Transverse colon (tissue), 4 donors: ENCODE data around the gene SOAT1. TPM values are rescaled to one million over a fixed set of nuclear protein-coding genes. Genes with fewer than 3 reads are reported as not detected.

Source experiments
- DNase-seq: peaks from one replicate; pipeline ENCODE4 v3.0.0-alpha.2; 2019
- H3K27ac ChIP-seq, 4 donors: fragments of 200-600 bp; sonication (generic); 2 replicates each; pipeline ENCODE4 v1.5.1; 2016 to 2018; ENCODE audit warnings: inconsistent platforms in 4 of 4
- H3K27me3 ChIP-seq: fragments of 200-600 bp; sonication (generic); 2 replicates; pipeline ENCODE4 v1.5.1; 2017; ENCODE audit warnings: inconsistent platforms
- H3K36me3 ChIP-seq, 4 donors: fragments of 200-600 bp; sonication (generic); 2 replicates each; pipeline ENCODE4 v1.5.1; 2017 to 2019; ENCODE audit warnings: inconsistent platforms in 4 of 4
- H3K4me1 ChIP-seq, 4 donors: fragments of 200-600 bp; sonication (generic); 2 replicates each; pipeline ENCODE4 v1.5.1; 2017 to 2020; ENCODE audit warnings: inconsistent platforms in 4 of 4
- H3K4me3 ChIP-seq, 4 donors: fragments of 200-600 bp; sonication (generic); 1 replicate in 1 of 4; 2 replicates in 3 of 4; pipeline versions ENCODE4 v1.5.1 to v1.6.1; 2017 to 2019; ENCODE audit warnings: inconsistent platforms in 4 of 4
- H3K9me3 ChIP-seq, 2 donors: fragments of 200-600 bp; sonication (generic); 2 replicates each; pipeline ENCODE4 v1.5.1; 2017 to 2019; ENCODE audit warnings: inconsistent platforms in 2 of 2
- EP300 ChIP-seq: sonication (generic); formaldehyde crosslinking; IDR thresholded peaks from one replicate; pipeline ENCODE4 v1.6.1; 2017; ENCODE audit warnings: antibody characterized with exemption, low read depth
- POLR2A ChIP-seq: fragments of 450-650 bp; IDR thresholded peaks from one replicate; pipeline ENCODE4 v1.6.1; 2016; ENCODE audit warnings: antibody characterized with exemption, mild to moderate bottlenecking, moderate library complexity
- POLR2AphosphoS5 ChIP-seq, 3 donors: sonication (generic); formaldehyde crosslinking; IDR thresholded peaks; one replicate each; pipeline ENCODE4 v1.6.1; 2016; ENCODE audit warnings: antibody characterized with exemption in 3 of 3
- WGBS, 2 donors: methylation state at CpG; one replicate each; pipeline ENCODE4 v1.1.5; 2018; ENCODE audit warnings: low coverage in 1 of 2; 5-methylcytosine and 5-hydroxymethylcytosine counted together
- in situ Hi-C, 4 donors: fragments of 200-750 bp; cut with MboI; loops; one replicate each; pipeline versions ENCODE4 v1.15.0 to v1.15.1; 2017; ENCODE audit warnings: low sequenced_read_pairs in 3 of 4, low pct_ligation_motif_present in 1 of 4, low pct_unique_long_range_greater_than_20kb in 1 of 4
- intact Hi-C: fragments of 100-400 bp; cut with DNase I; formaldehyde crosslinking; loops from one replicate; pipeline ENCODE4 v1.15.1; 2023; ENCODE audit warnings: low total_unique reads
- total RNA-seq, 4 donors: library from RNA; depleted of rRNA; stranded (reverse); fragments of >200 nt; gene quantifications; one replicate each; pipeline ENCODE4 v1.1.0, GENCODE V29; 2016
- TF ChIP-seq, protein P1 (sequence below), 5 experiments: fragments of 200-600 bp in 3 of 5; fragments of 450-650 bp in 2 of 5; sonication (generic) in 3 of 5; IDR thresholded peaks; 1 replicate in 2 of 5; 2 replicates in 3 of 5; pipeline ENCODE4 v1.5.1; 2016 to 2017; ENCODE audit warnings: antibody characterized with exemption in 5 of 5, inconsistent platforms in 3 of 5, mild to moderate bottlenecking in 2 of 5, moderate library complexity in 1 of 5

The SOAT1 gene
- total RNA-seq, 4 donors from 2014 or later = 4.0 to 13.9 (median 10.3) TPM

DNA sequence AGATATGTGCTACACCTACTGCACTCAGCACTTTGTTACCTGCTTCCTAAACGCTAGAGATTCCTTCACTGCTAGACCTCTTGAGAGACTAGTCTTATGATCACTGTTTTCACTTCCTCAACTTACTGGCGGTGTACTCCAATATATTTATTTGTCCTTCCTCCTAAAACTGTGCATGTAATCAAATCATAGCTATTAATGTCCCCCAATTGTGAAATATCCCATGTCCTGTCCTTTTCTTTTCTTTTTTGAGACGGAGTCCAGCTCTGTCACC is 3.4 kb downstream of the SOAT1 start:
- no peaks in the 10 kb centered on the region for H3K9me3 ChIP-seq
- no peaks in the 10 kb centered on the region for H3K27me3 ChIP-seq
- H3K4me3 ChIP-seq = no peak overlapping the region
- peaks cover 8 to 49% (median 21%) of the 10 kb centered on the region in 4 donors for H3K4me1 ChIP-seq
- in situ Hi-C loops (no loop called here), intact Hi-C loops (no loop called here)
- TF ChIP-seq, protein P1, sequence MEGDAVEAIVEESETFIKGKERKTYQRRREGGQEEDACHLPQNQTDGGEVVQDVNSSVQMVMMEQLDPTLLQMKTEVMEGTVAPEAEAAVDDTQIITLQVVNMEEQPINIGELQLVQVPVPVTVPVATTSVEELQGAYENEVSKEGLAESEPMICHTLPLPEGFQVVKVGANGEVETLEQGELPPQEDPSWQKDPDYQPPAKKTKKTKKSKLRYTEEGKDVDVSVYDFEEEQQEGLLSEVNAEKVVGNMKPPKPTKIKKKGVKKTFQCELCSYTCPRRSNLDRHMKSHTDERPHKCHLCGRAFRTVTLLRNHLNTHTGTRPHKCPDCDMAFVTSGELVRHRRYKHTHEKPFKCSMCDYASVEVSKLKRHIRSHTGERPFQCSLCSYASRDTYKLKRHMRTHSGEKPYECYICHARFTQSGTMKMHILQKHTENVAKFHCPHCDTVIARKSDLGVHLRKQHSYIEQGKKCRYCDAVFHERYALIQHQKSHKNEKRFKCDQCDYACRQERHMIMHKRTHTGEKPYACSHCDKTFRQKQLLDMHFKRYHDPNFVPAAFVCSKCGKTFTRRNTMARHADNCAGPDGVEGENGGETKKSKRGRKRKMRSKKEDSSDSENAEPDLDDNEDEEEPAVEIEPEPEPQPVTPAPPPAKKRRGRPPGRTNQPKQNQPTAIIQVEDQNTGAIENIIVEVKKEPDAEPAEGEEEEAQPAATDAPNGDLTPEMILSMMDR (IDR thresholded peaks at IDR 0.05) = no peak
- TF ChIP-seq EP300 (no peak), POLR2A (no peak), POLR2AphosphoS5 (IDR thresholded peaks at IDR 0.05) (no peak)
- DNase-seq = no peak
- no peak overlapping the region for H3K27ac ChIP-seq
- no peaks in the 10 kb centered on the region for H3K36me3 ChIP-seq
- WGBS, 2 donors = 82 to 83% methylated on average over 1 to 3 of the region's 3 CpGs

DNA sequence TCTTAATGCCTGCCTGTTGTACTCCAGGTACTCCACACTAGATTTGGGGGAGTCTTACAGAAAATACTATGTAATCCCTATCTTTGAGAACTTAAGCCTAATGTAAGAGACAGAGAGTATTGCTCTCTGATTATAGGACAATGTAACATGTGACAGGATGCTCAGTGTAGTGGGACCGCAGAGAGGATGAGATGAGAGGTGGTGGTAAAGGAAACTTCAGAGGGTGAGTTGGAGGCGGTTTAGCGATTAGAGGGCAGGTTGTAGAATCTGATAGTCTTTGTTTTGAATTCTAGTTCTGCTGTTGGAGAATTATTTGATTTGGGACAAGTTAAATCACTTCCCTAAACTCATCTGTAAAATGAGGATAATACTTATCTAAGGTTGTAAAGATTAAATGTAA is 5.4 kb downstream of the SOAT1 start:
- Histone ChIP-seq H3K27ac (no peak overlapping the region), H3K4me3 (no peak overlapping the region), H3K4me1 (peaks cover 8 to 36% (median 13%) of the 10 kb centered on the region in 4 donors), H3K9me3 (no peaks in the 10 kb centered on the region), H3K36me3 (peaks cover 0 to 4% (median 0%) of the 10 kb centered on the region in 4 donors), H3K27me3 (no peaks in the 10 kb centered on the region)
- intact Hi-C loops = no loop called here
- TF ChIP-seq, protein P1 (IDR thresholded peaks at IDR 0.05) = no peak
- TF ChIP-seq POLR2A (no peak), POLR2AphosphoS5 (IDR thresholded peaks at IDR 0.05) (no peak)
- WGBS, 2 donors = 76% methylated on average over 3 of the region's 3 CpGs
- in situ Hi-C loops = no loop called here
- no peak for DNase-seq

DNA sequence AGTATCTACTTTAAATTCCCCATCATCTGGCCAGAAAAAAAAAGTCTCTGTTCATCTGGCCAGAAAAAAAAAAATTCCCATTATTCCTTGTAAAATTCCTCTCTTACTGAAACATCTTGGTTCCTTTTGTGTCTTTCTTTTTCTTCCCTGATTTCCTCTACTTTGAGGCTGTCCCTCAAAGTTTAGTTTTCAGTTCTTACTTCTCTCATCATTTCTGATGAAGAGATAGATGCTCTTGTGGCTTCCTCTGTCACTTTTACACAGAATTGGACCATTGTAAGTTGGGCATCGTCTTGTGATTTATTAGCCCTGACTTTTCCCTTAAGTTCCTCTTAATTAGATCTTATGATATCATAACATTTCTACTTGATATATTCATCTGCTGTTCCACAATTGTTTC is 6.5 kb downstream of the SOAT1 start:
- Histone ChIP-seq H3K4me3 (no peak overlapping the region), H3K27ac (no peak overlapping the region), H3K36me3 (peaks cover 0 to 12% (median 0%) of the 10 kb centered on the region in 4 donors), H3K9me3 (no peaks in the 10 kb centered on the region), H3K27me3 (no peaks in the 10 kb centered on the region), H3K4me1 (peaks cover under 1 to 29% (median 4%) of the 10 kb centered on the region in 4 donors)
- no peak for TF ChIP-seq EP300
- TF ChIP-seq POLR2AphosphoS5 (IDR thresholded peaks at IDR 0.05) = no peak
- intact Hi-C loops = no loop called here
- in situ Hi-C loops = no loop called here
- no peak for DNase-seq
- WGBS, 2 donors = 71% methylated on average over 1 of the region's 1 CpG

DNA sequence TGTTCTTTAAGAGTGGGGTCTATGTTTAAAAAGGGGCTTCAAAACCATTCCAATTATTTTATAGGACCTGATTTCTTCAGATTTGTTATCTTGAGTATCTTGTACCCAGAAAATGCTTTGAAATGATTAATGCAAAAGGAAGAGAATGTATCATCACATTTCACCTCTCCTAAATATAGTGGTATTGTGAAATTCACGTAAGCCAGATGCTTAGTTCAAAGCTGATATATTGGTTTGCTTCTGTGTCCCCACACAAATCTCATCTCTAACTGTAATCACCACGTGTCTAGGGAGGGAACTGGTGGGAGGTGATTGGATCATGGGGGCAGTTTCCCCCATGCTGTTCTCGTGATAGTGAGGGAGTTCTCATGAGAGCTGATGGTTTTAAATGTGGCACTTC is 8.5 kb downstream of the SOAT1 start:
- intact Hi-C loops = no loop called here
- in situ Hi-C loops = no loop called here
- 89 to 90% methylated on average over 2 to 3 of the region's 3 CpGs for WGBS, 2 donors
- TF ChIP-seq, protein P1 (IDR thresholded peaks at IDR 0.05) = no peak
- no peak for TF ChIP-seq POLR2AphosphoS5 (IDR thresholded peaks at IDR 0.05)
- no peak for TF ChIP-seq EP300
- TF ChIP-seq POLR2A = no peak
- Histone ChIP-seq H3K27ac (no peak overlapping the region), H3K27me3 (no peaks in the 10 kb centered on the region), H3K4me3 (no peak overlapping the region), H3K4me1 (peaks cover 0 to 17% (median 0%) of the 10 kb centered on the region in 4 donors), H3K36me3 (peaks cover 0 to 20% (median 0%) of the 10 kb centered on the region in 4 donors), H3K9me3 (no peaks in the 10 kb centered on the region)
- no peak for DNase-seq

DNA sequence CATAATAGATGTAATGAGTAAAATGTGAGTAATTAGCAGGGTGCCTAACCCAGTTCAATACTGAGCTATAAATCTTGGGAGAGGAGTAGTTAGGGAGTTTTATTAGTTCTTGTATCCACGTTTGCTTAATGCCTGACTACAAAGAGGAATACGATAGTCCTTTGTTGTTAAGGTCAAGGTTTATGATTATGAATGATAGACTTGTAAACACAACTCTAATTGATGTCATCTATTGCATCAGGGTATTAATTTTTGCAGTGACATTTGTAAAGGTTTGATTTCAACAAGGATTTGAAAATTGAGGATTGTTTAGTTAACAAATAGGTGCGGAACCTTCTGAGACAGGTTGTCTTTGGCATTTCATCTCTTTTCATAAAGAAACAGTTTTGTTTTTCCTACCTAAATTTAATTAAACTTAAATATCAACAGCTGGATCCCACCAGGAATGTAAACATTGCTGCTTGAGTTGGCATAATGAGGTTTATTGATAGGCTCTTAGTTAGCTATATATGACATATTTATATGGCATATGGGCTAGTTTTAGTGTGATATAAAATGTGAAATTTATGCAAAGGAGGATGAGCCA is 9.7 kb downstream of the SOAT1 start:
- TF ChIP-seq POLR2A (no peak), EP300 (no peak)
- no peak overlapping the region for H3K27ac ChIP-seq
- H3K4me1 ChIP-seq = peaks cover 0 to 14% (median 0%) of the 10 kb centered on the region in 4 donors
- no peak for DNase-seq
- WGBS, 2 donors = 53 to 65% methylated on average over 3 of the region's 3 CpGs
- H3K9me3 ChIP-seq = no peaks in the 10 kb centered on the region
- H3K36me3 ChIP-seq = peaks cover 0 to 20% (median 0%) of the 10 kb centered on the region in 4 donors
- no peaks in the 10 kb centered on the region for H3K27me3 ChIP-seq
- in situ Hi-C loops = no loop called here
- no peak overlapping the region for H3K4me3 ChIP-seq
- intact Hi-C loops = no loop called here
